ENCODE data around the gene LRRFIP1.

Gene LRRFIP1

DNA sequence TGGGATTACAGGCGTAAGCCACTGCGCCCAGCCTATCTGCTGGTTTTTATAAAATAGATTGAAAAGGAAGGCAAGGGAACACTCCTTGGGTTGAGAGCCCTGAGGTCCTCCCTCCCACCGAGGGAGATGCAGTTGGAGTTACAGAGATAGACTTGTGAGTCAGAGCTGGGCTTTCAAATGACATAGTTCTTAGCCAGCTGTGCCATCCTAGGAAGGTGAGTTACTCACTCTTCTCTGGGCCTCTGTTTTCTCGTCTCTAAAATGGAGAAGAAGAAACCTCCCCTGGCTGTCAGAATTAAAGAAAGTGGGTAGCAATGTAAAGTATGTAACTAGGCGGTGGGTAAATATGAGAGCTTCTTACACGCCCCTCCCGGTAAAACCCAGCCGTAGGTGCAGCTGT lies 2.4 kb downstream of the LRRFIP1 start:
- in situ Hi-C loops (cut with MboI; ENCODE audit: low sequenced_read_pairs, unreplicated experiment), result no loop called here
- TF ChIP-seq, protein P1, sequence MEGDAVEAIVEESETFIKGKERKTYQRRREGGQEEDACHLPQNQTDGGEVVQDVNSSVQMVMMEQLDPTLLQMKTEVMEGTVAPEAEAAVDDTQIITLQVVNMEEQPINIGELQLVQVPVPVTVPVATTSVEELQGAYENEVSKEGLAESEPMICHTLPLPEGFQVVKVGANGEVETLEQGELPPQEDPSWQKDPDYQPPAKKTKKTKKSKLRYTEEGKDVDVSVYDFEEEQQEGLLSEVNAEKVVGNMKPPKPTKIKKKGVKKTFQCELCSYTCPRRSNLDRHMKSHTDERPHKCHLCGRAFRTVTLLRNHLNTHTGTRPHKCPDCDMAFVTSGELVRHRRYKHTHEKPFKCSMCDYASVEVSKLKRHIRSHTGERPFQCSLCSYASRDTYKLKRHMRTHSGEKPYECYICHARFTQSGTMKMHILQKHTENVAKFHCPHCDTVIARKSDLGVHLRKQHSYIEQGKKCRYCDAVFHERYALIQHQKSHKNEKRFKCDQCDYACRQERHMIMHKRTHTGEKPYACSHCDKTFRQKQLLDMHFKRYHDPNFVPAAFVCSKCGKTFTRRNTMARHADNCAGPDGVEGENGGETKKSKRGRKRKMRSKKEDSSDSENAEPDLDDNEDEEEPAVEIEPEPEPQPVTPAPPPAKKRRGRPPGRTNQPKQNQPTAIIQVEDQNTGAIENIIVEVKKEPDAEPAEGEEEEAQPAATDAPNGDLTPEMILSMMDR (IDR thresholded peaks at IDR 0.05; ENCODE audit: borderline replicate concordance, control extremely low read depth, extremely low read depth, insufficient read depth, missing control alignments), result no peak
- DNase-seq (ENCODE audit: low spot score), result no peak

DNA sequence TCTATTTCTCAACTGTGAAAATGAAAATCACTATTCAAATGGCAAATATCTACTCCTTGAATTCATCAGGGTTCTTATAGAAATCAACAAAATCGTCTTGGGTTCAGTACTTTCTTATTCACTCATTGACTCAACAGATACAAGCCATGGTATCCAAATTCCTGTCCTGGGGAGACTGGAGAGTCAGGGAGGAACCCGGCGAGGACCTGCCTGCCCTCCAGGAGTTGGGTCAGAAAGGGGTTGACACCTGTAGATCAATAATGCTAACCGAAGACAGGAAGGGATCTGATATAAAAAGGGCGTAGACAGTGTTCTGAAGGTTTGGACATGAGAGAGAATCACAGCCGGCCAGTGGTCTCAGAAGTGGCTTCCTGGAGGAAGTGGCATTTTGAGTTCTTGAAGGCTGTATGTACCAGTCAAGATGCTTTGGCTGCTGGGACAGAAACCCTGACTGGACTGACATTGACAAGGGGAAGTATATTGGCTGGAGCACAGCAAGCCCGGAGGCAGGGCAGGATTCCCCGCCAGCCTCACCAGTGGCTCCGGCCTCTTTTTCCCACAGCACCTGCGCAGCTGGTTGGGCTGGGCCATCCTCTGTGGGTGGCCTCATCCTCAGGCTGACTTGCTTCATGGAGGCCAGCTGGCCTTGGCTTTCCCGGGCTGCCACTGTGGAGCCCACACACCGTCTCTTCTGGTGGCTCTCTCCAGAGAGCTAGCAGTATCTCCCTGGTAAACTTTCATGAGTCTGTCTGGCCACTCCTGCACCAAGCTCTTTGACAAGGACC lies 3.0 kb downstream of the LRRFIP1 start:
- TF ChIP-seq, protein P1 (IDR thresholded peaks at IDR 0.05; ENCODE audit: borderline replicate concordance, control extremely low read depth, extremely low read depth, insufficient read depth, missing control alignments), result no peak
- DNase-seq (ENCODE audit: low spot score), result no peak
- in situ Hi-C loops (cut with MboI; ENCODE audit: low sequenced_read_pairs, unreplicated experiment), result no loop called here

DNA sequence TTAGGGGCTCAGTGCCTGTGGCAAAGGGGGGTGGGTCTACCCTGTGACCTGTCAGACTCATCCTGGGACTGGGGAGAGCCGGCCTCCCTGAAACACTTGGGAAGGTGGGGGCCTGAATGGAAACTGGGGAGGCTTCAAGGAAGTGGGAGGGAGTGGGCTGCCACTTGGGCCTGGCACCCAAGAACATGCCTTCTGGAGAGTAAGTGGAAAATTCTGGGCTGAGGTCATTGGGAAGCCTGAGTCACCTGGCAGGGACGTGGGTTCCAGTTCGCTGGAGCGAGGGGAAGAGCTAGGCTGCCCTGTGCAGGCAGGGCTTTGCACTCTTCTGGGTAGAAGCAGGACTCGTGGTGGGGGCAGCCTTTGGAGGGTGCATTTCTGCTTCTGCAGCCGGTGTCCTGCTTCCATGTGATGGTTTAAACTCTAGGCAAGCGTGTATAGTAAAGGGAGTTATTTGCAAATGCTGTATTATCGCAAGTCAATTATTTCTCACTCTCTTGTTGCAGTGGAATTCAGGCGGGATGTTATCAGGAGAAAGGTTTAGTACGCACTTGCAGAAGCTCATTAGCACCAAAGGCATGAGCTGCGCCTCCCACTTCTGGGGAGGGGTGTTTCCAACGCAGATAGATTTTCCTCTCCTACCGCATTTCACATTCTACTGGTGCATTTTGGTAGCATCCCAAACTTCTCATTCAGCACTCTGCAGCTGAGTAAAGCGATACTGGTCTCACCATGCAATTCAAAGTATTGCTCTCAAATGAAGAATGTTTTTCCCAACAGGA lies 3.8 kb downstream of the LRRFIP1 start:
- TF ChIP-seq, protein P1 (IDR thresholded peaks at IDR 0.05; ENCODE audit: borderline replicate concordance, control extremely low read depth, extremely low read depth, insufficient read depth, missing control alignments), result no peak
- DNase-seq (ENCODE audit: low spot score), result no peak
- in situ Hi-C loops (cut with MboI; ENCODE audit: low sequenced_read_pairs, unreplicated experiment), result no loop called here

DNA sequence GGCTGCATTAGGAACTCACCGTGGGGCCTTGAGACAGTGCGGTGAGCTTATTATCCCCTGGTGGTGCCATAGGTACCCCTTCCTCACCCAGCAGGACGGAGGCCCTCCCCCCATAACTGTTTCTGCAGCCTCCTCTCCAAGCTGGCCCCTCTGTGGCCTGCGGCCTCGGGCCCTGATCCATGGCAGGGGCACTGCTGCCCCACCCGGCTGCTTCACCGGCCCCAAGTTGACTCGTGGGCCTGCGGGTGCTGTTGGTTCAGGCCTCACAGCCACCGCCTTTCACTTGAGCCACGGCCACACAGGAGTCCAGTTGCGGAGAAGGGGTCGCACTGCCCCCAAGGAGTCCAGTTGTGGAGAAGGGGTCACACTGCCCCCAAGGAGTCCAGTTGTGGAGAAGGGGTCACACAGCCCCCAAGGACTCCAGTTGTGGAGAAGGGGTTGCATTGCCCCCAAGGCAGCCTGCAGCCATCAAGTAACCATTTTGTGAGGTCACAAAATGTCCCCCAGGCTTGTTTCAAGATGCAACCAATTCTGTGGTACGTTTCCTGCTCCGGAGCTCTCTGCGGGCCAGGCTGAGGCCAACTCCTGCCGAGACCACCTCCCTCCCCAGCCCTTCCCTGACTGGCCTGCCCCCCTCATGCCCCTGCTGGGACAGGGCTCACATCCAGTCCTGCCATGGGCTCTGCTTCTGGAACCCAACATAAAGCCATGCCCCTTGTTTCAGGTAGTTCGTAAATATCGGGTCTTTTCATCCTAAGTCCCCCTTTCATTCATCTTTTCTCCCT lies 4.6 kb downstream of the LRRFIP1 start:
- DNase-seq (ENCODE audit: low spot score), result no peak
- TF ChIP-seq, protein P1 (IDR thresholded peaks at IDR 0.05; ENCODE audit: borderline replicate concordance, control extremely low read depth, extremely low read depth, insufficient read depth, missing control alignments), result no peak
- in situ Hi-C loops (cut with MboI; ENCODE audit: low sequenced_read_pairs, unreplicated experiment), result no loop called here

DNA sequence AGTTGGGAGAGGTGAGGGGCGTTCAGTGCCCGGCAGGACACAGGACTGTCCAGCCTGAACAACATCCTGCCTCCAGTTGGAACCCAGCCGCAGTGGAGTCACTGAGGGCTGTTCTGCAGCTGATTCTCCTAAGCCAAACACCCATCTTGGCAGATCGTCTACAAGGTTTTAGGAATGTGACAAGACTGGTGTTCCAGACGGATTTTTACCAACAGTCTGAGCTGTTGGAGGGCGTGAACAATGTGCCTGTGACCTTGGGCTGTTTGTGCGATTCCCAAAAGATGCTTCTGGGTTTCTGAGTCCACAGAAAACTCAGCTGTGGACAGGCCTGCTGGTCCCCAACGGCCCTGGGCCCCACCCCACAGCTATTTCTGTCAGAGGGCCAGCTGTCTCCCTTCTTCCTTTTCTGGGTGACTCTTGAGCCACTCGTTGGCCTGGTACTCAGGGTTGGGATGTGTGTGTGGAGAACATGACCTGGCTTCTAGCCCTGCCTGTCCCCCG lies 5.7 kb downstream of the LRRFIP1 start:
- DNase-seq (ENCODE audit: low spot score), result no peak
- TF ChIP-seq, protein P1 (IDR thresholded peaks at IDR 0.05; ENCODE audit: borderline replicate concordance, control extremely low read depth, extremely low read depth, insufficient read depth, missing control alignments), result no peak
- in situ Hi-C loops (cut with MboI; ENCODE audit: low sequenced_read_pairs, unreplicated experiment), result no loop called here

DNA sequence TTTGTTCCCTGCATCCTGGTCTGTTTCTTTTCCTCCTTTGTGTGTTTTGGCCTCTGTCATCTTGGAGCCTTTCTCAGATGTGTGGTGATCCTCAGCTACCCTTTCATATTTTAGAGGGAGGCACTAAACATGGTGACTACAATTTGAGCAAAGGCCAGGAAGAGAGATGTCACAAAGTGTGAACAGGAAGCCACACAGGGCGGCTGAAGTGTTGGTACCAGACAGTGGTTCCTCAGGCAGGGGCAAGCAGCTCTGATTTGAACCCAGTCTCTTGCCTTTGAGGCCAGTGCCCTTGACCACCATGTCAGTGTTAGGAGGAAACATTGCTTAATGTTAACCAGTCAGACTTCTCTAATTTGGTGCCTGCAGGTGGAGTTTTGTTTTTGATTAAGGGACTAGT lies 9.2 kb downstream of the LRRFIP1 start:
- TF ChIP-seq, protein P1 (IDR thresholded peaks at IDR 0.05; ENCODE audit: borderline replicate concordance, control extremely low read depth, extremely low read depth, insufficient read depth, missing control alignments), result no peak
- in situ Hi-C loops (cut with MboI; ENCODE audit: low sequenced_read_pairs, unreplicated experiment), result no loop called here
- DNase-seq (ENCODE audit: low spot score), result no peak
